GM10248 (cell line): ENCODE results near the gene PCSK6.
A peak's percentile ranks its signal among the peaks of the same experiment; 100 is the strongest.

Experiments
- CTCF ChIA-PET: fragments of 300-600 bp; sonication (Branson Sonifier 250); formaldehyde crosslinking; extraction: SDS; loops from one replicate; lab custom pipeline; 2021; ENCODE audit warnings: antibody characterized with exemption; lab: Yijun Ruan, JAX
- POLR2A ChIA-PET: fragments of 350-650 bp; sonication (Branson Sonifier 250); formaldehyde crosslinking; extraction: SDS; loops from one replicate; lab custom pipeline; 2020; ENCODE audit warnings: antibody characterized with exemption; lab: Yijun Ruan, JAX
- DNase-seq: peaks from one replicate; pipeline ENCODE4 v3.0.0; 2012; ENCODE audit errors: extremely low spot score
- TF ChIP-seq, protein P1 (sequence below): IDR thresholded peaks from 2 replicates; pipeline ENCODE4 v1.5.1; 2012; ENCODE audit warnings: mild to moderate bottlenecking, low read depth; ENCODE audit errors: extremely low read depth, missing control alignments, control extremely low read depth

Gene PCSK6

DNA sequence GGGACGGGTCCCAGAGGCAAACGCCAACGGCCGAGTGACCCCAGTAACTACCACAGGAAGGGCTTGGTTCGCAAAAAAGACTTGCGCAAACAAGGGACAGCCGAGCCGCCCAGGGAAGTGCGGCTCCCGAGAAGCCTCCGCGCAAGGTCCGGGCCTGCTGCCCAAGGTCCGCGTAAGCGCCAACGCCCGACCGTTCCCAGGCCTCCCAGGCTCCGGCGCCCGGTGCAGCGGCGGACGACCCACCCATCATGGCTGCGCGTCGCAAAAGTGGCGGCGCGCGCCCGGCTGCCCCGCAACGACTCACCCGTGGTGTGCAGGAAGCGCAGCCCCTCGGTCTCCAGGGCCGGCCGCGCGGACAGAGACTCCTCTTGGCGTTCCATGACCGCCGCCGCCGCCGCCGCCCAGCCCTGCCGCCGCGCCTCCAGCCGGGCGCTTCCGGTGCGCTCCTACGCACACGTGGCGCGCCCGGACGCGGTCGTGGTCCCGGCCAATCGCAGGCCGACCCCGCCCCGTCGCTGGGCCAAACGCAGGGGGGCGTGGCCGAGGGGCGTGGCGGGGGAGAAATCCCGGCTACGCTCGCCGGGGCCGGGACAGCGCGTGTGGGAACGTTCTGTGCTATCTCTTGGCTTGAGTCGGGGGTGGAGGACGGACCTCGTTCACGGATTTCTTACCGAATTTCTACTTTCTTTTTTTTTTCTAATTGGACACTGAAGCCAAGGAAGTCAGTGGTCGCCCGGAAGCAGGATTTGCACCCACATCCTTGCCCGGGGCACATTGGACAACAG, 212.3 kb downstream of the PCSK6 start, which contains the start of gene SELENOS:
TSS of gene SELENOS (minus strand) at position 448 of the 785 bp plus-strand sequence. CDS start at position 380, 68 bp downstream.
- ChIA-PET CTCF (interaction anchor here (1.0 to 3.4 kb wide), 5 partner anchors 12 to 378 kb away, joined by 3 to 34 read pairs (median 6); no protein-coding TSS in a partner anchor), POLR2A (interaction anchor here (1.5 kb wide), 1 partner anchor 10 kb away, joined by 4 read pairs; no protein-coding TSS in a partner anchor)
- TF ChIP-seq, protein P1, sequence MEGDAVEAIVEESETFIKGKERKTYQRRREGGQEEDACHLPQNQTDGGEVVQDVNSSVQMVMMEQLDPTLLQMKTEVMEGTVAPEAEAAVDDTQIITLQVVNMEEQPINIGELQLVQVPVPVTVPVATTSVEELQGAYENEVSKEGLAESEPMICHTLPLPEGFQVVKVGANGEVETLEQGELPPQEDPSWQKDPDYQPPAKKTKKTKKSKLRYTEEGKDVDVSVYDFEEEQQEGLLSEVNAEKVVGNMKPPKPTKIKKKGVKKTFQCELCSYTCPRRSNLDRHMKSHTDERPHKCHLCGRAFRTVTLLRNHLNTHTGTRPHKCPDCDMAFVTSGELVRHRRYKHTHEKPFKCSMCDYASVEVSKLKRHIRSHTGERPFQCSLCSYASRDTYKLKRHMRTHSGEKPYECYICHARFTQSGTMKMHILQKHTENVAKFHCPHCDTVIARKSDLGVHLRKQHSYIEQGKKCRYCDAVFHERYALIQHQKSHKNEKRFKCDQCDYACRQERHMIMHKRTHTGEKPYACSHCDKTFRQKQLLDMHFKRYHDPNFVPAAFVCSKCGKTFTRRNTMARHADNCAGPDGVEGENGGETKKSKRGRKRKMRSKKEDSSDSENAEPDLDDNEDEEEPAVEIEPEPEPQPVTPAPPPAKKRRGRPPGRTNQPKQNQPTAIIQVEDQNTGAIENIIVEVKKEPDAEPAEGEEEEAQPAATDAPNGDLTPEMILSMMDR: no peak
- DNase-seq: peak; percentile 94

DNA sequence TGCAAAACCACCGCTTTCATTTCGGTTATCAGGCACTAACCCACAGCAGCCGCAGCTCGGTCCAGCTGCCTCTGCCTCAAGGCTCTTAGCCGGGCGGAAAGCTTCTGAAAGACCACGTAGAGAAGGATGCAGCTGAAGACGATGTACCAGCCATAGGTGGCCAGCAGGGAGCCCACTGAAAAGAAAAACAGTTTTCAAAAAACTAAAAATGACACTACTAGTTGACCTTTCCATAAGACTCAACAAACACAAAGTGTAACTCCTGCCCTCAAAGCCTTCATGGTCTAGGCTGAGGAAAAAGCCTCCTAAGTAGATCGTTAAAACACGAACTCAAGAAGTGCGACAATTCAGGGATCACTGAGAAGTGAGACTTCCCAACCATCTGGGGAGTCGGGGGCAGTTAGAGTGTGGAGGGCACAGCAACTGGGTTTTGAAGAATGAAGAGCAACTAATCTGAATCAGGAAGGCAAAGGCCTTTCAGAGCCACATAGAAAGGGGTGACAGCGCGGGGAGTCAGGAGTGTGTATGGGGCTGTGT, 212.9 kb downstream of the PCSK6 start:
- CTCF ChIA-PET: interaction anchor here (1.0 to 2.8 kb wide), 7 partner anchors 12 to 378 kb away, joined by 3 to 10 read pairs (median 4); partner anchors contain the start of gene CHSY1
- DNase-seq: peak; percentile 38

DNA sequence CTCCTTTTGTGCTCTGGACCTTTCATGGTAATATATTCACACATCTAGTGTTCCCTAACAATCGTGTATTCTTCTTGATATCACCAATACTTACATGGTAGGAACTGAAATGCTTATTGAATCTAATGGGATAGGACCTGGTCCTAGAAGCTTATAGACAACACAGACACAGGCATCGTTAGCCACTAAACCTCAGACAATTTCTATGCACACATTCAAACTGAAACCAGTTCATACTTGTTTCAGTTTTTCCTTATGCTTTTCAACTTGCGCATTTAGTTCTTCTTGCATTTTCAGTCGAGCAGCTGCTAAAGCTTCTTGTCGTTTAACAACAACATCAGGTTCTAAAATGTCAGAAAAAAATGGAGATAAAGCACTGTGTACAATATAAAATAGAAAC, 214.5 kb downstream of the PCSK6 start:
- DNase-seq: peak; percentile 38
- POLR2A ChIA-PET: no interaction called here
- TF ChIP-seq, protein P1: no peak
- CTCF ChIA-PET: interaction anchor here (1.2 to 3.0 kb wide), 7 partner anchors 9 to 263 kb away, joined by 3 to 29 read pairs (median 7); partner anchors contain the start of gene CHSY1

More for the DNA sequence above, 212.9 kb downstream of the PCSK6 start:
- POLR2A ChIA-PET: interaction anchor here (1.5 kb wide), 1 partner anchor 9 kb away, joined by 4 read pairs; no protein-coding TSS in a partner anchor
- TF ChIP-seq, protein P1: peak; percentile 9

DNA sequence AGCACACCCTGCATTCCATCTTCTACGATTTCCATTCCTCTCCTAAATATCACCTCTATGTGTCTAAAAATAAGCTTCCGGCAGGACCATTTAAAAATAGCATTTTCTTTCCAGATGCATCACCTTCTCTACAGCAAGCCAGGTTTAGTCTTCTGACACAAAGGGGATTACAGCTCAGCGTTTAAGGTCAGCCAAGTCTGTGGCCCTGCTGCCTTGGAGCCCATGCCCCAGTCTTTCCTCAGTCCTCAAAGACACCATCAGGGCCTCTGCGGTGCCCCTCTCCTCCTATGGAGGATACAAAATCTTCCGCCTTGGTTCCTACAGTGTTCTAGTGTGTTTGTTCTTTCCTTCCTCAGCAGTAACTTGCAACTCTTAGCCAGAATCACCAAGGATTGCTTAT, 216.0 kb downstream of the PCSK6 start:
- CTCF ChIA-PET: interaction anchor here (1.0 to 3.0 kb wide), 8 partner anchors 8 to 265 kb away, joined by 3 to 29 read pairs (median 4); no protein-coding TSS in a partner anchor
- TF ChIP-seq, protein P1: no peak
- DNase-seq: no peak
- POLR2A ChIA-PET: no interaction called here

DNA sequence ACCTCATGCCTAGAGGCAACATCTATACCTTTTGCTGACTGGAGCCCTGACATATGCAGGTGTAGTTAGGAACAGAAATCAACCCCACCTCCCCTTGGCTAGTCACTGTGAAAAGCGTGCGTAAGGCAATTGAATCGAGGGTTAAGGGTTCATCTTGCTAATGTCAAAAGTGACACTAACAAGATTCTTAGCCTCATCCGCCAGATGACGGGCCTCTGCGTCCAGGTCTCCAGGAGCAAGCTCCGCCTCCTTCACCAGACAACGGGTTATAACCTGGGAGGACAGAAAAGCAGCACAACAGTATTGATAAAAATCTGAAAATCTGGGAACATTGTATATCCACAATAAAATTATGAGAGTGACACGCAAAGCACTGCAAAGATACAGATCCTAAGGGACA, 216.9 kb downstream of the PCSK6 start:
- ChIA-PET CTCF (interaction anchor here (1.0 to 3.0 kb wide), 7 partner anchors 10 to 264 kb away, joined by 3 to 29 read pairs (median 3); no protein-coding TSS in a partner anchor), POLR2A (no interaction called here)
- DNase-seq: no peak
- TF ChIP-seq, protein P1: no peak
